ENCODE results near the gene BRCA1. TPM values are rescaled to one million over a fixed set of nuclear protein-coding genes. Genes with fewer than 3 reads are reported as not detected.
A peak's percentile ranks its signal among the peaks of the same experiment; 100 is the strongest.
"Not testable (repeated sequence)": the region's sequence is repeated elsewhere in the genome, so short reads cannot be mapped to it uniquely, and the experiment has no call there.

Gene BRCA1
- total RNA-seq, 1 donor from 2014 or later: 3.4 TPM

DNA sequence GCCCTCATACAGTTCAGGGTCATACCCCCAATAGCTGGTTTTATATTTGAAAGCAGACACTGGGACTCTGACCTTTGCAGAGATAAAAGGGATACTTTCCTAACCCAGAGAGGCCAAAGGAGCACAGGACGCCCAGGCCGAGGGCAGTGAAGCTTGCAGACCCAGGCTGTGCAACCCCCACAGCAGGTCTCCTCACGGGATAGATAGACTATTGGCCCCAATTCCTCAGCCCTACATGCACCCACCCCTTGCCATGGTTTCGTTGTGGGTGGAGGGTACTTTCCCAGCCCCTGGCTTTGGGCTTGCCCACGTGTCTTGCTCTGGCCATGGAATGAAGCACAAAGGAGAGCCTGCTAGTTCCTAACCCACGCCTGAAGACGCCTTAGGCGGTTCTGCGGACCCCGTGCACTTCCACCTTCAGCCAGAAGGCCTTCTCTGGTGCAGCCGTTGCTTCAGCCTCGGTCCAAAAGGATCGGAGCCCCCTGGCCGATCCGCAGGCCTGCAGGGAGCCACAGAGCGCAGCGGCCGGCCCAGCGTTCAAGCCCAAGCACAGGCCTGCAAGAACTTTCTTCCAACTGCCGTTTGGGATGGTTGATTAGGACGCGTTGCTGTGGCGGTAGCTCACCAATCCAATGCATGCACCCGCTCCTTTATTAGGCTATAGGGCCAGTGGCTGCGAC lies 9.8 kb upstream of the BRCA1 start:
- FAIRE-seq (no peak), DNase-seq (ENCODE audit: low read depth) (no peak)
- H3K36me3 ChIP-seq (ENCODE audit: control insufficient read depth, insufficient read depth, low read length): peaks cover 23% of the 10 kb centered on the region
- no peaks in the 10 kb centered on the region for H3K27me3 ChIP-seq (ENCODE audit: control insufficient read depth, insufficient read depth, low read length)
- TF ChIP-seq, protein P1, sequence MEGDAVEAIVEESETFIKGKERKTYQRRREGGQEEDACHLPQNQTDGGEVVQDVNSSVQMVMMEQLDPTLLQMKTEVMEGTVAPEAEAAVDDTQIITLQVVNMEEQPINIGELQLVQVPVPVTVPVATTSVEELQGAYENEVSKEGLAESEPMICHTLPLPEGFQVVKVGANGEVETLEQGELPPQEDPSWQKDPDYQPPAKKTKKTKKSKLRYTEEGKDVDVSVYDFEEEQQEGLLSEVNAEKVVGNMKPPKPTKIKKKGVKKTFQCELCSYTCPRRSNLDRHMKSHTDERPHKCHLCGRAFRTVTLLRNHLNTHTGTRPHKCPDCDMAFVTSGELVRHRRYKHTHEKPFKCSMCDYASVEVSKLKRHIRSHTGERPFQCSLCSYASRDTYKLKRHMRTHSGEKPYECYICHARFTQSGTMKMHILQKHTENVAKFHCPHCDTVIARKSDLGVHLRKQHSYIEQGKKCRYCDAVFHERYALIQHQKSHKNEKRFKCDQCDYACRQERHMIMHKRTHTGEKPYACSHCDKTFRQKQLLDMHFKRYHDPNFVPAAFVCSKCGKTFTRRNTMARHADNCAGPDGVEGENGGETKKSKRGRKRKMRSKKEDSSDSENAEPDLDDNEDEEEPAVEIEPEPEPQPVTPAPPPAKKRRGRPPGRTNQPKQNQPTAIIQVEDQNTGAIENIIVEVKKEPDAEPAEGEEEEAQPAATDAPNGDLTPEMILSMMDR (IDR thresholded peaks at IDR 0.05; ENCODE audit: insufficient read depth, low read length, severe bottlenecking): no peak
- H3K4me3 ChIP-seq (ENCODE audit: low read depth, low read length): no peak overlapping the region

DNA sequence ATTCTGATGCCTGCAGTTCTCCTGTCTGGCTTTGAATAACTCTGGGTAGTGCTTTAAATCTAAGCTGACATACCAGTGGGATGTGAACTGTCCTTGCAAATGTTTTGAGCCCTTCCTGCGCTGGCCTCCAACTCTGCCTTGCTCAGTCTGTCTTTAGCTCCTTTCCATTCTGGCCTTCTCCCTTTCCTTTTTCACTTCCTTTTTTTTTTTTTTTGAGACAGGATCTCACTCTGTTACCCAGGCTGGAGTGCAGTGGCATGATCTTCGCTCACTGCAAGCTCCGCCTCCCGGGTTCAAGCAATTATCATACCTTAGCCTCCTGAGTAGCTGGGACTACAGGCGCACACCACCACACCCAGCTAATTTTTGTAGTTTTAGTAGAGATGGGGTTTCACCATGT lies 8.3 kb upstream of the BRCA1 start:
- DNase-seq (ENCODE audit: low read depth); H3K4me3 ChIP-seq (ENCODE audit: low read depth, low read length); H3K27me3 ChIP-seq (ENCODE audit: control insufficient read depth, insufficient read depth, low read length); FAIRE-seq: not testable (repeated sequence)
- peaks cover 19% of the 10 kb centered on the region for H3K36me3 ChIP-seq (ENCODE audit: control insufficient read depth, insufficient read depth, low read length)

DNA sequence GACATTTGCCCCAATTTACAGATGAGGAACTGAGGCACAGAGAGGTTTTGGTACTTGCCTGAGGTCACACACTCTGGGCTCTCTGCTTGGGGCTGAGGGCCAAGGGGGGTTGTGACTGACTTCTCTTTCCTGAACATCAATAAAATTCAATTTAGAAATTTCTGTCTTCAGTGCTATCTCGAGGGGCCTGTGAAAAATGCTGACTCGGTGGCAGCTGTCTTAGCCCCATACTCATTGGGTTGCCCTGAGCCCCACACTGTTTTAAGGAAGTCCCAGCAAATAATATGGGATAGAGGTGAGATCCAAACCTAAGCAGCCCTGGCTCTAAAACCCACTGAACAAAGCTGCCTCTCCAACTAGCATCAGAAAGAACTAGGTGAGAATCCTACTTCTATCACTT lies 7.0 kb upstream of the BRCA1 start:
- peaks cover 18% of the 10 kb centered on the region for H3K36me3 ChIP-seq (ENCODE audit: control insufficient read depth, insufficient read depth, low read length)
- no peak overlapping the region for H3K4me3 ChIP-seq (ENCODE audit: low read depth, low read length)
- FAIRE-seq (no peak), DNase-seq (ENCODE audit: low read depth) (no peak)
- TF ChIP-seq, protein P1 (IDR thresholded peaks at IDR 0.05; ENCODE audit: insufficient read depth, low read length, severe bottlenecking): no peak
- no peaks in the 10 kb centered on the region for H3K27me3 ChIP-seq (ENCODE audit: control insufficient read depth, insufficient read depth, low read length)

DNA sequence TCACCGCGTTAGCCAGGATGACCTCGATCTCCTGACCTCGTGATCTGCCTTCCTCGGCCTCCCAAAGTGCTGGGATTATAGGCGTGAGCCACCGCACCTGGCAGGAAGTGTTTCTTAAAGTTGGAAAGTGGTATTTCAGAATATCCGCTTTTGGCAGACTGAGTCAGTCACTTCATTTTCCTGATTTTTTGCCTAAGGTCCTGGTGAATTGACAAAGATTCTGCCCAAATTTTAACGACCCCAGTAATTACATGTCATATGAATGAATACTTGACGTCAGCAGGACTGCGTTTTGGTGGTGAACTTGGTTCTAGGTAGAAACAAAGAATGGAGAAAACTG lies 4.5 kb upstream of the BRCA1 start:
- no peak for FAIRE-seq
- TF ChIP-seq, protein P1 (IDR thresholded peaks at IDR 0.05; ENCODE audit: insufficient read depth, low read length, severe bottlenecking): no peak
- Histone ChIP-seq H3K27me3 (ENCODE audit: control insufficient read depth, insufficient read depth, low read length) (no peaks in the 10 kb centered on the region), H3K4me3 (ENCODE audit: low read depth, low read length) (peak overlapping the region; percentile 12), H3K36me3 (ENCODE audit: control insufficient read depth, insufficient read depth, low read length) (peaks cover 15% of the 10 kb centered on the region)
- DNase-seq (ENCODE audit: low read depth): peak; percentile 56

DNA sequence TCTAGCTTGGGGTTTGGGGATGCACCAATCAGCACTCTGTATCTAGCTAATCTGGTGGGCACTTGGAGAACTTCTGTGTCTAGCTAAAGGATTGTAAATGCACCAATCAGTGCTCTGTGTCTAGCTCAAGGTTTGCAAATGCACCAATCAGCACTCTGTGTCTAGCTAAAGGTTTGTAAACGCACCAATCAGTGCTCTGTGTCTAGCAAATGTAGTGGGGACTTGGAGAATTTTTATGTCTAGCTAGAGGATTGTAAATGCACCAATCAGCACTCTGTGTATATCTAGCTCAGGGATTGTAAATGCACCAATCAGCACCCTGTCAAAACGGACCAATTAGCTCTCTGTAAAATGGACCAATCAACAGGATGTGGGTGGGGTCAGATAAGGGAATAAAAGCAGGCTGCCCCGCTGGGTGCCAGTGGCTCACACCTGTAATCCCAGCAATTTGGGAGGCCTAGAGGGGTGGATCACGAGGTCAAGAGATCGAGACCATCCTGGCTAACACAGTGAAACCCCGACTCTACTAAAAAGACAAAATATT lies 2.2 kb upstream of the BRCA1 start:
- not testable (repeated sequence) for FAIRE-seq; H3K27me3 ChIP-seq (ENCODE audit: control insufficient read depth, insufficient read depth, low read length); H3K4me3 ChIP-seq (ENCODE audit: low read depth, low read length); H3K36me3 ChIP-seq (ENCODE audit: control insufficient read depth, insufficient read depth, low read length); DNase-seq (ENCODE audit: low read depth)

DNA sequence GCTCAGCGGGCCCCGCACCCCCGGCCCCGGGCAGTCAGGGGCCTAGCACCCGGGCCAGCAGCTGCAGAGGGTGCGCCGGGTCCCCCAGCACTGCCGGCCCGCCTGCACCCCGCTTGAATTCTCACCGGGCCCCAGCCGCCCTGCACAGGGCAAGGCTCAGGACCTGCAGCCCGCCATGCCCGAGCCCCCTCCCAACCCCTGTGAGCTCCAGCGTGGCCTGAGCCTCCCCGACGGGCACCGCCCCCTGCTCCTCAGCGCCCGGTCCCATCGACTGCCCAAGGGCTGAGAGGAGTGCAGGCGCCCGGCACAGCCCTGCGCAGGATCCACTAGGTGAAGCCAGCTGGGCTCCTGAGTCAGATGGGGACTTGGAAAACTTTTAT lies 1.7 kb upstream of the BRCA1 start:
- TF ChIP-seq, protein P1 (IDR thresholded peaks at IDR 0.05; ENCODE audit: insufficient read depth, low read length, severe bottlenecking): no peak
- Histone ChIP-seq H3K4me3 (ENCODE audit: low read depth, low read length) (no peak overlapping the region), H3K36me3 (ENCODE audit: control insufficient read depth, insufficient read depth, low read length) (peaks cover 4% of the 10 kb centered on the region), H3K27me3 (ENCODE audit: control insufficient read depth, insufficient read depth, low read length) (no peaks in the 10 kb centered on the region)
- no peak for FAIRE-seq
- DNase-seq (ENCODE audit: low read depth): no peak

Measured in bronchial epithelial cell (primary cell).